GM12878 (cell line): ENCODE data around the gene FRZB. TPM values are rescaled to one million over a fixed set of nuclear protein-coding genes. Genes with fewer than 3 reads are reported as not detected.

Source experiments
- ATAC-seq: fragments of 200-7000 bp; cut with Tn5 transposase; 3 replicates; pipeline ENCODE4 v1.9.1; 2020; ENCODE audit warnings: mild to moderate bottlenecking, moderate library complexity
- BruUV-seq: library from RNA; stranded (reverse); fragments of 400-500 nt; replicated peaks from 2 replicates; lab custom pipeline; 2021; lab: Mats Ljungman, UMichigan
- CTCF ChIA-PET: fragments of 300-600 bp; sonication (Branson Sonifier 250); formaldehyde crosslinking; extraction: SDS; loops from one replicate; lab custom pipeline; 2021; ENCODE audit warnings: inconsistent platforms; lab: Yijun Ruan, JAX
- POLR2A ChIA-PET: fragments of 350-600 bp; formaldehyde crosslinking; extraction: SDS; loops from one replicate; lab custom pipeline; 2021; ENCODE audit warnings: inconsistent platforms; lab: Charles Lee
- RAD21 ChIA-PET: fragments of 300-600 bp; sonication (Branson Sonifier 250); formaldehyde crosslinking; loops from one replicate; lab custom pipeline; 2023; ENCODE audit warnings: antibody characterized with exemption; ENCODE audit not compliant: unreplicated experiment; lab: Charles Lee
- SMC1A ChIA-PET: fragments of 300-600 bp; sonication (Branson Sonifier 250); formaldehyde crosslinking; loops from one replicate; lab custom pipeline; 2023; ENCODE audit not compliant: unreplicated experiment, uncharacterized antibody; lab: Charles Lee
- DNase-seq: peaks from one replicate; pipeline ENCODE4 v3.0.0-alpha.2; 2011; ENCODE audit warnings: low read depth, low spot score
- FAIRE-seq: peaks from 3 replicates; lab custom pipeline; 2011; peaks lifted over from hg19 to GRCh38; lab: Jason Lieb, UNC
- H2AFZ ChIP-seq: 2 replicates; pipeline ENCODE4 v1.6.0; 2011; ENCODE audit warnings: low read depth, low read length, control low read depth; ENCODE audit not compliant: control insufficient read depth
- H3K27ac ChIP-seq: 2 replicates; pipeline ENCODE4 v1.5.1; 2011; ENCODE audit warnings: control low read depth; ENCODE audit not compliant: control insufficient read depth, insufficient read depth
- H3K27me3 ChIP-seq, 2 experiments: replicated peaks in 1 of 2; 2 replicates each; pipeline versions ENCODE4 v1.6.0 to v1.6.1; 2011; ENCODE audit warnings: low read length in 1 of 2; ENCODE audit not compliant: control insufficient read depth in 2 of 2, insufficient read depth in 2 of 2
- H3K36me3 ChIP-seq, 2 experiments: 2 replicates each; pipeline ENCODE4 v1.5.1; 2011; ENCODE audit warnings: low read length in 1 of 2; ENCODE audit not compliant: control insufficient read depth in 2 of 2, insufficient read depth in 2 of 2
- H3K4me1 ChIP-seq: 2 replicates; pipeline ENCODE4 v1.6.1; 2011; ENCODE audit warnings: mild to moderate bottlenecking, low read length, moderate library complexity, mixed read lengths; ENCODE audit not compliant: control insufficient read depth, insufficient read depth
- H3K4me2 ChIP-seq: 2 replicates; pipeline ENCODE4 v1.6.0; 2011; ENCODE audit warnings: control low read depth; ENCODE audit not compliant: control insufficient read depth, insufficient read depth
- H3K4me3 ChIP-seq: fragments of 200-600 bp; sonication (generic); 2 replicates; pipeline ENCODE4 v1.5.1; 2016
- H3K79me2 ChIP-seq: 2 replicates; pipeline ENCODE4 v1.6.0; 2011; ENCODE audit warnings: low read length; ENCODE audit not compliant: control insufficient read depth, insufficient read depth
- H3K9ac ChIP-seq: 2 replicates; pipeline ENCODE4 v1.8.0; 2011; ENCODE audit warnings: low read length, control low read depth, mixed read lengths; ENCODE audit not compliant: control insufficient read depth, insufficient read depth
- H3K9me3 ChIP-seq: replicated peaks from 3 replicates; pipeline ENCODE4 v1.5.1; 2011; ENCODE audit warnings: mild to moderate bottlenecking, low read length; ENCODE audit not compliant: control insufficient read depth, insufficient read depth
- H4K20me1 ChIP-seq: 2 replicates; pipeline ENCODE4 v1.6.0; 2011; ENCODE audit not compliant: control insufficient read depth, insufficient read depth
- ATF2 ChIP-seq: IDR thresholded peaks from 2 replicates; pipeline ENCODE4 v1.6.1; 2012; ENCODE audit warnings: low read length, inconsistent platforms
- CEBPB ChIP-seq, 2 experiments: fragments of 150-350 bp in 1 of 2; IDR thresholded peaks; 2 replicates each; pipeline ENCODE4 v1.6.1; 2012 to 2014; ENCODE audit warnings: low read depth in 2 of 2, low read length in 2 of 2, borderline replicate concordance in 1 of 2, inconsistent platforms in 1 of 2
- CREM ChIP-seq: IDR thresholded peaks from 2 replicates; pipeline ENCODE4 v1.6.1; 2014; ENCODE audit warnings: antibody characterized with exemption, low read depth
- FOXM1 ChIP-seq: IDR thresholded peaks from 2 replicates; pipeline ENCODE4 v1.6.1; 2012; ENCODE audit warnings: low read depth, mild to moderate bottlenecking, inconsistent platforms, low read length, moderate library complexity
- MTA3 ChIP-seq: IDR thresholded peaks from 2 replicates; pipeline ENCODE4 v1.6.1; 2012; ENCODE audit warnings: low read length, inconsistent platforms, borderline replicate concordance
- PAX8 ChIP-seq: fragments of 450-650 bp; IDR thresholded peaks from 2 replicates; pipeline ENCODE4 v1.6.1; 2017; ENCODE audit warnings: mild to moderate bottlenecking, moderate library complexity
- SREBF1 ChIP-seq: IDR thresholded peaks from 2 replicates; pipeline ENCODE4 v1.6.1; 2012; ENCODE audit warnings: mild to moderate bottlenecking, low read length
- STAT1 ChIP-seq: fragments of 450-650 bp; conservative IDR thresholded peaks from 2 replicates; pipeline ENCODE4 v1.6.1; 2014; ENCODE audit warnings: antibody characterized with exemption, mild to moderate bottlenecking
- YBX1 ChIP-seq: fragments of 450-650 bp; IDR thresholded peaks from 2 replicates; pipeline ENCODE4 v1.6.1; 2016; ENCODE audit warnings: antibody characterized with exemption
- ZBED1 ChIP-seq: IDR thresholded peaks from 2 replicates; pipeline ENCODE4 v1.6.1; 2016; ENCODE audit warnings: borderline replicate concordance
- ZNF274 ChIP-seq: IDR thresholded peaks from one replicate; pipeline ENCODE4 v1.8.0; 2011; ENCODE audit not compliant: insufficient read length, insufficient read depth
- ZNF384 ChIP-seq: IDR thresholded peaks from 2 replicates; pipeline ENCODE4 v1.6.1; 2012; ENCODE audit warnings: low read depth, mild to moderate bottlenecking, low read length, improper control_type of control experiment, borderline replicate concordance
- ZNF687 ChIP-seq: fragments of 450-650 bp; IDR thresholded peaks from 2 replicates; pipeline ENCODE4 v1.6.1; 2017; ENCODE audit warnings: mild to moderate bottlenecking, moderate library complexity
- WGBS: methylation state at CpG from one replicate; pipeline ENCODE4 v1.1.6; 2016; ENCODE audit warnings: low lambda C conversion rate; ENCODE audit not compliant: insufficient replicate concordance, insufficient coverage; ENCODE audit errors: missing lambda C conversion rate; 5-methylcytosine and 5-hydroxymethylcytosine counted together
- in situ Hi-C: fragments of 300-500 bp; cut with MboI; formaldehyde crosslinking; loops from 9 replicates; pipeline ENCODE4 v1.14.3; 2018; ENCODE audit warnings: mixed read lengths
- intact Hi-C: fragments of 100-400 bp; cut with micrococcal nuclease; formaldehyde crosslinking; loops from one replicate; pipeline ENCODE4 v1.14.2; 2022; ENCODE audit not compliant: unreplicated experiment
- polyA plus RNA-seq, 11 experiments: library from polyadenylated mRNA; depleted of rRNA in 4 of 11; unstranded in 6 of 11; stranded (reverse) in 5 of 11; fragments of >200 nt; fragmentation: Nextera tagmentation in 4 of 11; fragmentation: Illumina TruSeq in 1 of 11; extraction: Ambion mirVana in 4 of 11; extraction: Trizol in 1 of 11; gene quantifications; 1 replicate in 1 of 11; 2 replicates in 10 of 11; pipeline versions ENCODE4 v1.2.1 to v1.2.3, GENCODE V29; 2011 to 2016; ENCODE audit warnings: inconsistent platforms in 2 of 11, missing spikeins in 2 of 11, low read depth in 1 of 11
- total RNA-seq, 4 experiments: library from RNA; depleted of rRNA in 3 of 4; stranded (reverse); fragments of >200 nt in 3 of 4; fragmentation: Illumina TruSeq in 1 of 4; extraction: Trizol in 1 of 4; gene quantifications; 2 replicates each; pipeline versions ENCODE4 v1.2.1 to v1.2.3, GENCODE V29; 2013 to 2021
- TF ChIP-seq, protein P1 (sequence below): fragments of 450-650 bp; formaldehyde crosslinking; IDR thresholded peaks from 2 replicates; pipeline ENCODE4 v1.5.0; 2022; ENCODE audit warnings: mild to moderate bottlenecking, missing genetic modification characterization

Gene FRZB
- total and polyA plus RNA-seq, 10 of the 15 experiments (the other 5 are each of a cell fraction or from before 2014, with no cell fraction given): 0.03 TPM; not detected in 9

DNA sequence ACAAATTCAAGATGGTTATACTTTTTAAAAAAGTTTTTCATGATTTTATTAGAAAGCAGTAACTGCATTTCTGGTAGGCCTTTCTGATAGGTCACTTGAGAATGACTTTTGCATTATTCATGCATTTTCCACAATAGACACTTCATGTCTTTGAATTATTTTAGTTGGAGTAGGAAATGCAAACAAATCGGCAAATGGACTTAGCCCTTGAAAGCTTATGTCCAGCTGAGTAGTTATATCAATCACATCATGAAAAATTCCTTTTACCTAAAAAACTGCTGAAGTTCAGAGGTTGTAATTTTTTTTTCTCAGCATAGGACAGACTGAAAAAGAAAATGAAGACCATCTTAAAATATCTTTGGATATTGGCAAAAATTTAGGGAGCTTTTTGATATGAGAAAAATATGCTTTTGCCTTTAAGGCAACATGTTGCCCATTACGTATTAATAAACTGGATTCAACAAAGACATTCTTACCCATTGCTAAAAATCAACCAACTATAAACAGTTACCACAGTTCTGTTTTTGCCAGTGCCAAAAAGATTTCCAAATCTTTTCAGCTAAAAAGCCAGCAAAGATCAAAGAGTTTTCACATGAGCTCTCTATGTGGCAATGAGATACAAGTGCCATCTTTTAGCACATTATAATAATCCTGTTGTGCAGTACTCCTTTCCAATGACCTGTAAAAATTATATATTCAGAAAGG is 45.5 kb upstream of the FRZB start:
- Histone ChIP-seq H3K27me3 (no peaks in the 10 kb centered on the region), H3K27ac (no peak overlapping the region), H3K9ac (no peak overlapping the region), H2AFZ (no peak overlapping the region), H3K9me3 (no peaks in the 10 kb centered on the region), H3K4me2 (no peak overlapping the region), H3K79me2 (no peaks in the 10 kb centered on the region), H3K36me3 (no peaks in the 10 kb centered on the region), H4K20me1 (no peaks in the 10 kb centered on the region), H3K4me1 (no peaks in the 10 kb centered on the region), H3K4me3 (no peak overlapping the region)
- FAIRE-seq (no peak), DNase-seq (no peak), ATAC-seq (no peak)
- ChIA-PET POLR2A (no interaction called here), RAD21 (no interaction called here), CTCF (interaction anchor here (1.1 kb wide), 1 partner anchor 13 kb away, joined by 3 read pairs; no protein-coding TSS in a partner anchor), SMC1A (no interaction called here)
- intact Hi-C loops (no loop called here), in situ Hi-C loops (no loop called here)
- TF ChIP-seq YBX1 (no peak), CREM (no peak), PAX8 (no peak), FOXM1 (no peak), STAT1 (no peak), SREBF1 (no peak), CEBPB (IDR thresholded peaks at IDR 0.05; ENCODE audit: borderline replicate concordance in 1 of 2, low read depth in 2 of 2, low read length in 2 of 2) (no peak), ZNF687 (no peak), MTA3 (no peak), ZBED1 (no peak), ZNF384 (no peak), ZNF274 (no peak), ATF2 (no peak)
- TF ChIP-seq, protein P1, sequence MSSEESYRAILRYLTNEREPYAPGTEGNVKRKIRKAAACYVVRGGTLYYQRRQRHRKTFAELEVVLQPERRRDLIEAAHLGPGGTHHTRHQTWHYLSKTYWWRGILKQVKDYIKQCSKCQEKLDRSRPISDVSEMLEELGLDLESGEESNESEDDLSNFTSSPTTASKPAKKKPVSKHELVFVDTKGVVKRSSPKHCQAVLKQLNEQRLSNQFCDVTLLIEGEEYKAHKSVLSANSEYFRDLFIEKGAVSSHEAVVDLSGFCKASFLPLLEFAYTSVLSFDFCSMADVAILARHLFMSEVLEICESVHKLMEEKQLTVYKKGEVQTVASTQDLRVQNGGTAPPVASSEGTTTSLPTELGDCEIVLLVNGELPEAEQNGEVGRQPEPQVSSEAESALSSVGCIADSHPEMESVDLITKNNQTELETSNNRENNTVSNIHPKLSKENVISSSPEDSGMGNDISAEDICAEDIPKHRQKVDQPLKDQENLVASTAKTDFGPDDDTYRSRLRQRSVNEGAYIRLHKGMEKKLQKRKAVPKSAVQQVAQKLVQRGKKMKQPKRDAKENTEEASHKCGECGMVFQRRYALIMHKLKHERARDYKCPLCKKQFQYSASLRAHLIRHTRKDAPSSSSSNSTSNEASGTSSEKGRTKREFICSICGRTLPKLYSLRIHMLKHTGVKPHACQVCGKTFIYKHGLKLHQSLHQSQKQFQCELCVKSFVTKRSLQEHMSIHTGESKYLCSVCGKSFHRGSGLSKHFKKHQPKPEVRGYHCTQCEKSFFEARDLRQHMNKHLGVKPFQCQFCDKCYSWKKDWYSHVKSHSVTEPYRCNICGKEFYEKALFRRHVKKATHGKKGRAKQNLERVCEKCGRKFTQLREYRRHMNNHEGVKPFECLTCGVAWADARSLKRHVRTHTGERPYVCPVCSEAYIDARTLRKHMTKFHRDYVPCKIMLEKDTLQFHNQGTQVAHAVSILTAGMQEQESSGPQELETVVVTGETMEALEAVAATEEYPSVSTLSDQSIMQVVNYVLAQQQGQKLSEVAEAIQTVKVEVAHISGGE (CRISPR knock-in tag): no peak
- WGBS: 49% methylated on average over 2 of the region's 2 CpGs
- BruUV-seq: no TSS peak
